ENCODE data around the gene CACNA1G. TPM values are rescaled to one million over a fixed set of nuclear protein-coding genes. Genes with fewer than 3 reads are reported as not detected.

The CACNA1G gene
- total and polyA plus RNA-seq, 4 donors, result under 0.01 to 0.14 (median 0.01) TPM; not detected in 1

- no peak for TF ChIP-seq ZBTB33 (IDR thresholded peaks at IDR 0.05)
- TF ChIP-seq JUND (IDR thresholded peaks at IDR 0.05), result no peak
- TF ChIP-seq FOXA1 (IDR thresholded peaks at IDR 0.05), result no peak
- TF ChIP-seq CTCF (IDR thresholded peaks at IDR 0.05; ENCODE audit: low read depth, low read length, missing input control), result no peak
- TF ChIP-seq ATF3 (IDR thresholded peaks at IDR 0.05), result no peak
- no peak for TF ChIP-seq SP1 (IDR thresholded peaks at IDR 0.05)
- TF ChIP-seq HNF4G (IDR thresholded peaks at IDR 0.05), result no peak
- TF ChIP-seq MAX (IDR thresholded peaks at IDR 0.05), result no peak
- TF ChIP-seq GABPA (IDR thresholded peaks at IDR 0.05 in 1 of 2, conservative IDR thresholded peaks at IDR 0.05 in 1 of 2), result no peak
- no peak for TF ChIP-seq FOXA2 (IDR thresholded peaks at IDR 0.05)
- no peak for TF ChIP-seq NR2F2 (IDR thresholded peaks at IDR 0.05)
- no peak for TF ChIP-seq YY1 (IDR thresholded peaks at IDR 0.05)
- TF ChIP-seq REST (IDR thresholded peaks at IDR 0.05), result no peak
- TF ChIP-seq HNF4A (conservative IDR thresholded peaks at IDR 0.05), result no peak
- TF ChIP-seq RAD21 (IDR thresholded peaks at IDR 0.05), result no peak
- TF ChIP-seq RXRA (IDR thresholded peaks at IDR 0.05), result no peak
- TF ChIP-seq TAF1 (conservative IDR thresholded peaks at IDR 0.05), result no peak
- TF ChIP-seq EGR1 (IDR thresholded peaks at IDR 0.05; ENCODE audit: low read depth in 2 of 2), result no peak
- Histone ChIP-seq H3K4me1 (ENCODE audit: control insufficient read depth in 4 of 4, insufficient read depth in 4 of 4, low read length in 3 of 4) (no peaks in the 10 kb centered on the region), H3K27me3 (ENCODE audit: control insufficient read depth in 4 of 4, insufficient read depth in 4 of 4, low read length in 3 of 4) (no peaks in the 10 kb centered on the region), H3K9me3 (ENCODE audit: control insufficient read depth in 4 of 4, low read length in 3 of 4) (no peaks in the 10 kb centered on the region), H3K36me3 (ENCODE audit: control insufficient read depth in 4 of 4, insufficient read depth in 3 of 4, low read depth in 1 of 4, low read length in 3 of 4) (no peaks in the 10 kb centered on the region), H3K9ac (ENCODE audit: low read depth in 1 of 2, low read length in 2 of 2) (no peak overlapping the region), H3K4me3 (ENCODE audit: low read depth in 1 of 3, low read length in 3 of 3) (no peak overlapping the region), H3K27ac (ENCODE audit: low read depth in 1 of 2, low read length in 2 of 2) (no peak overlapping the region)
- WGBS, result 66% methylated on average over 16 of the region's 16 CpGs
- DNase-seq (ENCODE audit: low spot score), result no peak
Observed at GRCh38 chr17:50621574-50622031, 61.1 kb downstream of the CACNA1G start.

All from liver (tissue), 9 donors.